IPS-NIHi11 (cell line): ENCODE results near the gene CCL24.
"Not testable (repeated sequence)": the region's sequence is repeated elsewhere in the genome, so short reads cannot be mapped to it uniquely, and the experiment has no call there.

Source experiments
- DNase-seq: peaks from one replicate; pipeline ENCODE4 v3.0.0; 2012; ENCODE audit warnings: mixed read lengths, low spot score

Gene CCL24

GRCh38 chr7:75819711-75820110, 6.1 kb upstream of the CCL24 start:
- no peak for DNase-seq

GRCh38 chr7:75818472-75818871, 4.9 kb upstream of the CCL24 start:
- no peak for DNase-seq

GRCh38 chr7:75817116-75817515, 3.5 kb upstream of the CCL24 start:
- DNase-seq, result no peak

GRCh38 chr7:75815418-75816064, 1.9 kb upstream of the CCL24 start:
- no peak for DNase-seq

GRCh38 chr7:75814407-75814947, 871 bp upstream of the CCL24 start:
- no peak for DNase-seq

- DNase-seq, result no peak
Measured at GRCh38 chr7:75813084-75813483, 522 bp downstream of the CCL24 start.

- DNase-seq, result no peak
Measured at GRCh38 chr7:75811894-75812678, 1.5 kb downstream of the CCL24 start.

GRCh38 chr7:75809396-75809795, 4.2 kb downstream of the CCL24 start:
- DNase-seq, result no peak

- DNase-seq, result no peak
Measured at GRCh38 chr7:75808106-75808505, 5.5 kb downstream of the CCL24 start.

GRCh38 chr7:75807452-75807851, 6.2 kb downstream of the CCL24 start:
- no peak for DNase-seq

GRCh38 chr7:75806560-75807307, 6.9 kb downstream of the CCL24 start:
- no peak for DNase-seq

- DNase-seq, result no peak
Measured at GRCh38 chr7:75804705-75805104, 8.9 kb downstream of the CCL24 start.

GRCh38 chr7:75804004-75804403, 9.6 kb downstream of the CCL24 start:
- no peak for DNase-seq

GRCh38 chr7:75802552-75802821, 11.1 kb downstream of the CCL24 start:
- no peak for DNase-seq

GRCh38 chr7:75798770-75799169, 14.8 kb downstream of the CCL24 start:
- no peak for DNase-seq

GRCh38 chr7:75796420-75796819, 17.2 kb downstream of the CCL24 start:
- no peak for DNase-seq

GRCh38 chr7:75795831-75796285, 17.7 kb downstream of the CCL24 start:
- DNase-seq, result no peak

- DNase-seq, result no peak
Measured at GRCh38 chr7:75793676-75794075, 19.9 kb downstream of the CCL24 start.

GRCh38 chr7:75792567-75792966, 21.0 kb downstream of the CCL24 start:
- not testable (repeated sequence) for DNase-seq

GRCh38 chr7:75789361-75789924, 24.2 kb downstream of the CCL24 start:
- no peak for DNase-seq

GRCh38 chr7:75788154-75788847, 25.3 kb downstream of the CCL24 start:
- not testable (repeated sequence) for DNase-seq

- DNase-seq, result not testable (repeated sequence)
Measured at GRCh38 chr7:75783058-75783457, 30.5 kb downstream of the CCL24 start.
